HepG2 (cell line): ENCODE data around the gene MSMB. TPM values are rescaled to one million over a fixed set of nuclear protein-coding genes. Genes with fewer than 3 reads are reported as not detected.
A peak's percentile ranks its signal among the peaks of the same experiment; 100 is the strongest.

Source experiments
- ATAD3A ChIP-seq: sonication (generic); formaldehyde crosslinking; IDR thresholded peaks from 2 replicates; pipeline ENCODE4 v1.4.0; 2020; ENCODE audit warnings: missing genetic modification reagents
- ATF1 ChIP-seq: IDR thresholded peaks from 2 replicates; pipeline ENCODE4 v1.6.1; 2016; ENCODE audit warnings: mild to moderate bottlenecking, control low read depth
- CC2D1A ChIP-seq: sonication (generic); formaldehyde crosslinking; IDR thresholded peaks from 2 replicates; pipeline ENCODE4 v1.8.1; 2023; ENCODE audit warnings: mild to moderate bottlenecking, missing genetic modification reagents
- EED ChIP-seq: sonication (generic); formaldehyde crosslinking; IDR thresholded peaks from 2 replicates; pipeline ENCODE4 v1.5.0; 2020; ENCODE audit warnings: mild to moderate bottlenecking, missing genetic modification reagents
- ERF ChIP-seq: IDR thresholded peaks from 2 replicates; pipeline ENCODE4 v1.6.1; 2018; ENCODE audit warnings: missing biosample characterization, missing genetic modification reagents
- GZF1 ChIP-seq: sonication (generic); formaldehyde crosslinking; IDR thresholded peaks from 2 replicates; pipeline ENCODE4 v1.5.1; 2020; ENCODE audit warnings: mild to moderate bottlenecking, missing genetic modification reagents
- HNRNPK ChIP-seq: fragments of 200-400 bp; formaldehyde crosslinking; IDR thresholded peaks from 2 replicates; pipeline ENCODE4 v1.6.1; 2018; ENCODE audit warnings: low read length, low read depth, moderate library complexity, mild to moderate bottlenecking; ENCODE audit not compliant: poor library complexity, severe bottlenecking
- MEIS2 ChIP-seq: sonication (generic); formaldehyde crosslinking; IDR thresholded peaks from 2 replicates; pipeline ENCODE4 v1.9.0; 2021; ENCODE audit warnings: mild to moderate bottlenecking, missing genetic modification reagents
- NR2F1 ChIP-seq, 2 experiments: fragments of 450-650 bp in 1 of 2; formaldehyde crosslinking in 1 of 2; IDR thresholded peaks; 2 replicates each; pipeline versions ENCODE4 v1.5.0 to v1.6.1; 2016 to 2020; ENCODE audit warnings: mild to moderate bottlenecking in 1 of 2, missing compliant biosample characterization in 1 of 2, missing genetic modification reagents in 1 of 2, moderate library complexity in 1 of 2
- SNAPC4 ChIP-seq: sonication (generic); formaldehyde crosslinking; IDR thresholded peaks from 2 replicates; pipeline ENCODE4 v1.4.0; 2020; ENCODE audit warnings: mild to moderate bottlenecking, missing genetic modification reagents
- ZBTB20 ChIP-seq: sonication (generic); formaldehyde crosslinking; IDR thresholded peaks from 2 replicates; pipeline ENCODE4 v1.8.1; 2023; ENCODE audit warnings: missing genetic modification reagents, low read depth, mild to moderate bottlenecking, borderline replicate concordance
- ZBTB8A ChIP-seq: sonication (generic); formaldehyde crosslinking; IDR thresholded peaks from 2 replicates; pipeline ENCODE4 v1.4.0; 2020; ENCODE audit warnings: mild to moderate bottlenecking, low read depth, missing genetic modification reagents, borderline replicate concordance
- ZEB1 ChIP-seq: IDR thresholded peaks from 2 replicates; pipeline ENCODE4 v1.6.1; 2012; ENCODE audit warnings: mild to moderate bottlenecking, low read depth, inconsistent platforms; ENCODE audit not compliant: insufficient replicate concordance
- ZNF230 ChIP-seq: sonication (generic); formaldehyde crosslinking; IDR thresholded peaks from 2 replicates; pipeline ENCODE4 v1.4.0; 2020; ENCODE audit warnings: mild to moderate bottlenecking, missing genetic modification reagents
- ZNF253 ChIP-seq: sonication (generic); formaldehyde crosslinking; IDR thresholded peaks from 2 replicates; pipeline ENCODE4 v1.8.0; 2022; ENCODE audit warnings: mild to moderate bottlenecking, missing genetic modification reagents, borderline replicate concordance
- ZNF557 ChIP-seq: sonication (generic); formaldehyde crosslinking; IDR thresholded peaks from 2 replicates; pipeline ENCODE4 v1.4.0; 2020; ENCODE audit warnings: missing genetic modification reagents
- ZNF710 ChIP-seq: sonication (generic); formaldehyde crosslinking; IDR thresholded peaks from 2 replicates; pipeline ENCODE4 v1.5.0; 2020; ENCODE audit warnings: mild to moderate bottlenecking, missing genetic modification reagents, borderline replicate concordance
- polyA plus RNA-seq, 8 experiments: library from polyadenylated mRNA; depleted of rRNA in 3 of 8; stranded (reverse) in 7 of 8; unstranded in 1 of 8; fragments of >200 nt; fragmentation: Illumina TruSeq in 4 of 8; extraction: Trizol in 4 of 8; gene quantifications; 2 replicates each; pipeline versions ENCODE4 v1.2.1 to v1.2.3, GENCODE V29; 2011 to 2016; ENCODE audit warnings: low read depth in 4 of 8, missing spikeins in 1 of 8, mixed read lengths in 1 of 8; ENCODE audit not compliant: insufficient read depth in 1 of 8
- total RNA-seq, 5 experiments: library from RNA; depleted of rRNA; stranded (reverse); fragments of >200 nt; fragmentation: Illumina TruSeq; extraction: Trizol; gene quantifications; 2 replicates each; pipeline ENCODE4 v1.2.3, GENCODE V29; 2016; ENCODE audit warnings: low read depth in 1 of 5
- TF ChIP-seq, protein P1 (sequence below): sonication (generic); formaldehyde crosslinking; IDR thresholded peaks from 2 replicates; pipeline ENCODE4 v1.5.0; 2020; ENCODE audit warnings: mild to moderate bottlenecking, missing genetic modification reagents

The MSMB gene
- total and polyA plus RNA-seq, 2 of the 13 experiments (the other 11 are each of a cell fraction or from before 2014, with no cell fraction given), result 0.84 TPM; not detected in 1

- TF ChIP-seq ZNF710 (CRISPR knock-in tag) (no peak), NR2F1 (CRISPR knock-in tag; IDR thresholded peaks at IDR 0.05) (no peak), ERF (CRISPR knock-in tag) (no peak), SNAPC4 (no peak), GZF1 (CRISPR knock-in tag) (no peak), HNRNPK (peak; percentile 84), CC2D1A (no peak), ZNF557 (CRISPR knock-in tag) (no peak), ATF1 (CRISPR knock-in tag) (0 out of 2 replicates have a peak, but pooled peaks have one; percentile 24), ZNF253 (no peak), EED (CRISPR knock-in tag) (no peak), ZBTB8A (no peak), ATAD3A (CRISPR knock-in tag) (no peak), ZBTB20 (peak; percentile 58; the same call in 1 of the 2 replicates), ZEB1 (no peak), MEIS2 (CRISPR knock-in tag) (peak; percentile 16; the same call in 1 of the 2 replicates), ZNF230 (CRISPR knock-in tag) (no peak)
- TF ChIP-seq, protein P1, sequence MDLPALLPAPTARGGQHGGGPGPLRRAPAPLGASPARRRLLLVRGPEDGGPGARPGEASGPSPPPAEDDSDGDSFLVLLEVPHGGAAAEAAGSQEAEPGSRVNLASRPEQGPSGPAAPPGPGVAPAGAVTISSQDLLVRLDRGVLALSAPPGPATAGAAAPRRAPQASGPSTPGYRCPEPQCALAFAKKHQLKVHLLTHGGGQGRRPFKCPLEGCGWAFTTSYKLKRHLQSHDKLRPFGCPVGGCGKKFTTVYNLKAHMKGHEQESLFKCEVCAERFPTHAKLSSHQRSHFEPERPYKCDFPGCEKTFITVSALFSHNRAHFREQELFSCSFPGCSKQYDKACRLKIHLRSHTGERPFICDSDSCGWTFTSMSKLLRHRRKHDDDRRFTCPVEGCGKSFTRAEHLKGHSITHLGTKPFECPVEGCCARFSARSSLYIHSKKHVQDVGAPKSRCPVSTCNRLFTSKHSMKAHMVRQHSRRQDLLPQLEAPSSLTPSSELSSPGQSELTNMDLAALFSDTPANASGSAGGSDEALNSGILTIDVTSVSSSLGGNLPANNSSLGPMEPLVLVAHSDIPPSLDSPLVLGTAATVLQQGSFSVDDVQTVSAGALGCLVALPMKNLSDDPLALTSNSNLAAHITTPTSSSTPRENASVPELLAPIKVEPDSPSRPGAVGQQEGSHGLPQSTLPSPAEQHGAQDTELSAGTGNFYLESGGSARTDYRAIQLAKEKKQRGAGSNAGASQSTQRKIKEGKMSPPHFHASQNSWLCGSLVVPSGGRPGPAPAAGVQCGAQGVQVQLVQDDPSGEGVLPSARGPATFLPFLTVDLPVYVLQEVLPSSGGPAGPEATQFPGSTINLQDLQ (CRISPR knock-in tag), result no peak; the same call in 1 of the 2 replicates
These were observed 15.8 kb downstream of the MSMB start, which contains the start of gene NCOA4 (continued) for GRCh38 chr10:46030091-46030937.
